ENCODE results near the gene FAM83G.

Gene FAM83G

DNA sequence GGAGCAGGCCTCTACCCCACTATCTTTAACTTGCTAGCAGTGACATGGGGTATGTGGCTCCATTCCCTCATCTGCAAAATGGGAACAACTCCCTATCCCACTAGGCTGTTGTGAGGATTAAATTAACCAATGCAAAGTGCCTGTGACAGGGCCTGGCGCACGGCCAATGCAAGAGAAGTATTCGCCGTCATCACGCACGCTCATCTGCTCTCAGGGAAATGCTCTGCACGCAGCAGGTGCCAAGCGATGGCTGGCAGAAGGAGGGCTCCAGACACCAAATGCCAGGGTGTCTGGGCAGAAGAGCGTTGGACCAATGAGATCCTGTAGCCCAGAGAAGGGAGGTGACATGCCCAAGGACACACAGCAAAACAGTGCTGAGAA, 17.3 kb downstream of the FAM83G start:
- DNase-seq (ENCODE audit: low read depth), result no peak

DNA sequence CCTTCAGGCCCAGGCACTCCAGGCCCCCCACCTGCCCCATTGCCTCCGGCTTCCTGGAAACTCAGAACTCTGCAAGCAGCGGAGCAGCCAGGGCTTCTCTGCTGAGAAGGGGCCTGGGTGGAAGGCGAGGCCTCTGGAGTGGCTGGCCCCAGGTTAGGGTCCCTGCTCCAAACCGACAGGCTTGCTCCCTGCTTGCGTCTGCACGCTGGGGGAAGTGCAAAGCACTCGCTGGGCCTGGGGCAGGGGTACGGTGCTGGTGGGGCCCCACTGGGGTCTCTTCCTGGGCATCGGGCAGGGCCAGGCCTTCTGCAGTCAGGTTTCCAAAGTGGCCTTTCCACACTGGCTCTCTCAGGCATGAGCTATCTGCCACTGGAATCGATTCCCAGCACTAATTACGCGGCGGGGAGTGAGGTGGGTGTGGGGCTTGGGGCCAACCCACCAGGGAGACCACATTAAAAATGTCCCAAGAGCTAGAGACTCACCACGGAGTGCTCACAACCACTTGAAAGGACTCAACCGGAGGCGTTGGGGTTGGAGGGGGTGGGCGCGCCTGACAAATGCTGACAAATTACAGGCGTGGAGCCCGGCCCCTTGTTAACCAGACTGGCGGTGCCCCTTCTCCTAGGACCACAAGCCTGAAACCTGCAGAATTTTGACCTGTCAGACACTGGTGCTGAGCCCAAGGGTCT, 17.9 kb downstream of the FAM83G start:
- DNase-seq (ENCODE audit: low read depth), result no peak

- no peak for DNase-seq (ENCODE audit: low read depth)
These were observed 19.1 kb downstream of the FAM83G start for GRCh38 chr17:18985475-18985874.

GRCh38 chr17:18984273-18985114, 20.1 kb downstream of the FAM83G start:
- DNase-seq (ENCODE audit: low read depth), result no peak

DNA sequence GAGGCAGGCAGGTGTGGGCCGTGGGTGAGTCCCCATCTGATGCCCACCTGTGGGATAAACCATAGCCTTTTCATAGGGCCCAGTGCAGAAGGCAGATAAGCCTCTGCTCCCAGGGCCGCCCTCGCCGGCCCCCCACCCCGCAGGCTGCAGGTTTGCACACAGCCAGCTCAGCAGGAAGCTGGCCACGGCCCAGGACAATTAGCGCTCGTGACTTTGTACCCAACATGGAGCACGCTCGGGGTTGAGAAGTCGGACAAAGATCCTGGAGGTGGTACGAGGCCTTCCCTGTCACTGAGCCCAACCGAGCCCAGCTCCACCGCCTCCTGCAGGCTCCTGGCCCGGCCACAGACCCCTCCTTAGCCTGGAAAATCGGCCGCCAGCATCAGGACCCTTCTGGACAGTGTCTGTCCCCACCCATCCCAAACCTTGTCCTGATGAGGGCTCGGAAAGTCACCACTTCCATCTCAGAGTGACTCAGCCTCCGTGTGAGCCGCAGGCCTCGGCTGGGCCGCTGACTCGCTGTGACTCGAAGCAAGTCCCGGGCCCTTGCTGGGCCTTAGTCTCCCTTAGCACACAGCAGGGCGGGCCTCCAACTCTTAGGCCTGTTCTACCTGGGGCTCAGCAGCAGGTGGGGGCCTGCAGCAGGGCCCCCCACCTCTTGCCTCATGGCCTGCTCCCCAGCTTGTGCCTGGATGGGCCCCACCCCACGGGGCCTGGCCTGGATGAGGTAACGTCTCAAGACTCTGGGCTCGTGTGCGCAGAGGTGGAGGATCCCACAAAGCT, 22.7 kb downstream of the FAM83G start:
- peak; percentile 84 for DNase-seq (ENCODE audit: low read depth)

DNA sequence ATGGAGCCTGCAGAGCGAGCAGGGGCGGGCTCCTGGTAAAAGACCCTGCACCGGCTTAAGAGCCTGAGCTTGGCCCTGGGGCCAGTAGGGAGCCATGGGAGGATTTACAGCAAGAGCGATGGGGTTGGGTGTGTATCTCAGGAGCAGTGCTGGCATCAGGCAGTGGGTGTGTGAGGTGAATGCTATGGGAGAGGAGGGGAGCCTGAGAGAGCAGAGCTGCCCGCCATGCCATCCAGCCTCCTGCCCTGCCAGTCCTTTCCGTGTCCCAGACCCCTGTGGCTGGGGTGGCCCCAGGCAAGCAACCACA, 23.3 kb downstream of the FAM83G start:
- DNase-seq (ENCODE audit: low read depth), result no peak

DNA sequence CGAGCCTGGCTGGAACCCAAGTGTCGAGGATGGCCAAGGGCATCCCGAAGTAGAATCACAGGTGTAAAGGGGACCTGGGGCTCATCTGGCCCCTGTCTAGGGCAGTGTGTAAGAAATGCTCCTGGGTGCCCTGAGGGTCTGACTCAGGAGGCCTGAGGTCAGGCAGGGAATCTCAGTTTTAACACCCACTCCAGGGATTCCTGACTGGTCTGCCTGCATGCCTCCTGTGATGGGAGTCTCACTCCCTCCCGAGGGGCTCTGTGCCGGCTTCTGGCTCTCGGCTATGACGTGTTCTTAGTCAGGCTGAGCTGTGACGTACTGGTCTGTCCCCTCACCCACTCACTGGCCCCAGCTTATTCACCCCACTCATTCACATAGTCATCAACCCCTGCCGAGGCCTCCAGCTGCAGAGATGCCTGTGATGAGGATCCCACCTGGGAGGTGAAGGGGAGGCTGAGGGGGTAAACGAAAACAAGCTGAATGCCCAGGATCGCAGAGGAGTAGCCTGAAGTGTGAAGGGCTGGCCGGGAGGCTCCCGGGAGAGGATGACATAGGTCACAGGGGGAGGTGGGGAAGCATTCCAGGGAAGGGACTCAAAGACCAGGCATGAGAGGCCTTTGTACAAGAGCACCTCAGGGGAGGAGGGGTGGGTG, 23.8 kb downstream of the FAM83G start:
- DNase-seq (ENCODE audit: low read depth), result peak; percentile 46

DNA sequence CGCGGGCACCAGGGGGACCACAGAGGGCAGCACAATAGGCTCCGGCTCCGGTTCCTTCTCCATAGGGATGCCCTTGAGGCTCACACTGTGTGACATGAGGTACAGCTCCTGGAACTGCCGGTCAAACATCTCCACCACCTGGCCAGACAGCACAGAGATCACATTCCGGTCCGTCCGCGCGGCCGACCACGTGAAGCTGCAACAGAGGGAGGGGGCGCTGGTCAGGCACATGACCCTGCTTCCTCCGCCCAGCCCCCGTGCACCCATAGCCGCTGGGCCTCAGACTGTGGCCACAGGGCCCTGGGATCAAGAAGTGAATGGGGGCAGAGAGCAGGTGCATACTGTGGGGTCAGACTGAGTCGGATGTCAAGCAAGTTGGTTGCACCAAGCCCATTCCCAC, 25.9 kb downstream of the FAM83G start:
- no peak for DNase-seq (ENCODE audit: low read depth)

GRCh38 chr17:18978050-18978449, 26.5 kb downstream of the FAM83G start:
- no peak for DNase-seq (ENCODE audit: low read depth)

DNA sequence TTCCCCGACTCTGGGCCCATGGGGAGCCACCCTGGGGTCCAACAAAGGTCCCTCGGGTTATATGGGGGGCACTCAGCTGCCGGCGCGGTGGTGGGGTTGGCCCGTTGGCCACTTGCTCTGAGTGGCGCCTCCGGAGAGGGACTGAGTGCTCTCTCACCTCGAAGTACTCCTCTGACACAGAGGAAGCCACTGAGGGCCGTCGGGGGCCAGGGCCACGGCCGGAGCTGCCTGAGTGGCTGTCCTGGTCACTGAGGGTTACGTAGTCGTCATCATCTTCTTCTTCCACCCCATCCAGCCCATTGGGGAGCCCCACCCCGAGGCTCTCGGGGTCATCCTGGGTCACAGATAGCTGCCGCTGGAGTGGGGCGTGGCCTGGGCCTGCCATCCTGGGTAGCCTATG, 26.9 kb downstream of the FAM83G start:
- DNase-seq (ENCODE audit: low read depth), result no peak

DNA sequence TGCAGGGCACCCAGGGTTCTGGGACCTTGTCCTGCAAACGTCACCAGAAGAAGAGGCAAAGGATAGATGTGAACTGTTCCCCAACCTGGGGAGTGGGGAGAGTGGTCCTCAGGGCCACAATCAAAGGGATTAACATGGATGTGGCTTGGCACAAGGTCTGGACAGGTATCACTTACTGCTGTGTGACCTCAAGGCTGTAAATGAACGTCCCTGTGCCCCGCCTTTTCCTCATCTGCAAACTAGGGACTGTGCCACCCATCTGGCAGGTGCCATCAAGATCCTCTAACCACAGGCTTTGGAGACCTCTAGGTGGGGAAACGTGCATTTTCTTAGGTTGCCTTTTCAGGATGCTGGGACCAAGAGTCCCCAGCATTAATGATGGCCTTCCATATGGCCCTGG, 27.5 kb downstream of the FAM83G start:
- no peak for DNase-seq (ENCODE audit: low read depth)

DNA sequence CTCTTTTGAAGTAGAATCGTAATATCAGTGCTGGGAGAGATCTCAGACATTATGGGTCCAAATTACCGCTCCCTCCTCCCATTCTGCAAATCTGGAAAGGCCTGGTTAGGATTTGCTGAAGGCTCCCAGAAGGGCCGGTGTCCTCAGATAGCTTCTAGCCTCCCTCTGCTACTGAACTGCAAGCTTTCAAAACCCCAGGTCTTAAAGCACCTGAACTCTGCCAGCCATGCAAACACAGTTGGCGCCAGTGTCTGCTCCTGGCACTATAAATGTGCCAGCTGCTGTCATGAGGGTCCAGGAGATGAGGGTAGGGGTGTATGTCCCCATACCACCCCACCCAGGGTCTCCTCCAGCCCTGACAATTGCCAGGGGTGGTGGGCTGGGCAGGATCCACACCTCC, 28.4 kb downstream of the FAM83G start:
- no peak for DNase-seq (ENCODE audit: low read depth)

GRCh38 chr17:18975597-18975996, 29.0 kb downstream of the FAM83G start:
- DNase-seq (ENCODE audit: low read depth), result no peak

DNA sequence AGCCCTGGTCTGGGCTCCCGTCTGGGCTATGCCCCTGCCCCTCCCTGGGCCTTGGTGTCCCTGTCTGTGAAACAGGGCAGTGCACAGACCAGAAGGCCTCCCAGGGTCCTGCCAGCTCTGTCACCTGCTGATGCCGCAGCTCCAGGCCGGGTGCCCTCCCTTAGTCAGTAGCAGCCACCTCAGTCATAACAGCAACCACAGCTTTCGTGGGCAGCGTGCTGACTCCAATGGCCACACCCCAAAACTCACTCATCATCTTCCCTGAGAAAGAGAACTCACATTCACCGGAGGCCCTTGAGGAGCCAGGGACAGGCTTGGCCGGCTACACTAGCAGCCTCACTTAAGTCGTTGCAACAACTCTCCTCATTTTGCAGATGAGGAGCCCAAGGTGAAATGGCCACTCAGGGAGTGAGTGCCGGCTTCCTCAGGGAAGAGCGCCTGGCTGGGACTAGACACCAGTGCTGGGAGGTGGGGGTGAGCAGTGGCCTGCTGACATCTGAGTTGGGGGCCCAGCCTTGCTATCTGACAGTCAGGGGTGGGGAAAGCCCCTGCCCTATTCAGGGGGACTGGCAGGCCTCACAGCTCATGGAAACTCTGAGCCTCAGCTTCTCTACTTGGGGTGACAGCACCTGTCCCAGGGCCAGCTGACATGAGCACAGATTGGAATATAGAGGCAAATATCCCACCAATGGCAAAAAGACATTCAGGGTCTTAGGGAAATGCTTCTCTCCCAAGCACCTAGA, 30.0 kb downstream of the FAM83G start:
- DNase-seq (ENCODE audit: low read depth), result no peak

GRCh38 chr17:18971801-18972200, 32.8 kb downstream of the FAM83G start:
- DNase-seq (ENCODE audit: low read depth), result no peak

DNA sequence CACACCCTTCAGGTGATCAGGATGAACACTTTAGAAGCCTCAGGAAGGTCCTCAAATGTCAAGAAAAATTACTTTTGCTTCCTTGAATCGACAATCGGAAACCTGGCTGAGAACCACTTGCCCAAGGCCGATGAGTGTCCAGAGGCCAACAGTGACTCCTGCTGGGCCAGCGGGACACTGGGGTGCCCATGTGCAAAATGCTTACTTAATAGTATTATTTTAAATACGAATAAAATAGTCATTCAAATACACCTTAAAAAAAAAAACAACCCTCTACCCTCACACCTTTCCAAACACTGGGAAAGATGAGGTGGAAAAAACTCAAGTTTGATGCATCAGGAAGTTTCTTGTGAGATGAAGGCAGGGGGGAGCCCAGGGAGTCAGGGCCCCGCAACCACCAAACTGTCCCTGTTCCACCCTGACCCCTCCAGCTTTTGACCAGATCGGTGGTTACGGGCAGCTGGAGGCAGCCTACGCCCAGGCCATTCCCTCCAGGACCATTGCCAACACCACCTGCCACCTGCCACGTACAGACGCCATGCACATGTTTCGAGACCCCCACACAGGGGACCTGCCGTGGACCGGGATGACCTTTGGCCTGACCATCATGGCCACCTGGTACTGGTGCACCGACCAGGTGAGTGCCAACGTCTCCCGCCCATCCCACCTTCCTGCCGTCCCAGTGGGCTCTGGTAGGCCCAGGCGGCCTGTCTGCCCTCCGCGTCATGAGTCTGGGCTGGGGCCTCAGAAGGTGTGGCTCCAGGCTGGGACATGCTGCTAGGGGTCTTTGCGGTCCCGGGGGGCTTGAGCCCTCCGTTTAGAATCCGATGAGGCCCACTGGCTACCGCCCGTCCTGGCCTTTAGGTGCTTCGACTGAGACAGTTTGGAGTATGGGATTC, 33.7 kb downstream of the FAM83G start:
- no peak for DNase-seq (ENCODE audit: low read depth)

DNA sequence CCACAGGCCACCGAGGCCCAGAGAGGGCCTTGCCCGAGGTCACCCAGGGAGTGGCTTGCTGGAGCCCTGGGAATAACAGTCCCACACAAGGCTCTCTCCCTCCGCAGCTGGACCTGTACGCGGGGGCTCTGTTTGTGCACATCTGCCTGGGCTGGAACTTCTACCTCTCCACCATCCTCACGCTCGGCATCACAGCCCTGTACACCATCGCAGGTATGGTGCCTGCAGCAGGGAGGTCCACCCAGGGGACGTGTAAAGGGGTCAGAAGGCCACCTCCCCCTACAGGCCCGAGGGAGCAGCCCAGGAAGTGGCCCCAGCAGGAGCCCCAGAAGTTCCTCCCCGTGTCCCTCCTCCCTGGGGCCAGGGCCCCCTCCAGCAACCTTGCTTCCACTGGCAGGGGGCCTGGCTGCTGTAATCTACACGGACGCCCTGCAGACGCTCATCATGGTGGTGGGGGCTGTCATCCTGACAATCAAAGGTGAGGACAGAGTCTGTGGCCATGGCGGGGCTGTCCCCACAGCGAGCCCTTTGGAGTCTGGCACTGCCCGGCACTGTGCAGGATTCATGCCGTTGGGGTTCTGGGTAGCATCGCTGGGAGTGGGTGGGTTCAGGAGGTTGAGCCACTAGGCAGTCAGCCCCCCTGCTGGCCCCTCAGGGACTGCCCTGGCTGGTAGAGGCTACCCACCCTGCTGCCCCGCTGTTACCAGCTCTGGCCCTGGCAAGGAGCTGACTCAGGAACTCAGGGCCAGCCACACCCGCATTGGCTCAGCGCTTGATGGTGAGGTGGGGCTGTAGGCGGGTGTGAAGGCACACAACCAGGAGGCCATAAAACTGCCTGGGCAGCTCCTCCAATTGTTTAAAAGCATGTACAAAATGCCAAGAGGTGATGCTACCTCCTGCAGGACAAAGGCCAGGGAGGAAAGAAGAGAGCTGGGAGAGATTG, 35.3 kb downstream of the FAM83G start:
- no peak for DNase-seq (ENCODE audit: low read depth)

DNA sequence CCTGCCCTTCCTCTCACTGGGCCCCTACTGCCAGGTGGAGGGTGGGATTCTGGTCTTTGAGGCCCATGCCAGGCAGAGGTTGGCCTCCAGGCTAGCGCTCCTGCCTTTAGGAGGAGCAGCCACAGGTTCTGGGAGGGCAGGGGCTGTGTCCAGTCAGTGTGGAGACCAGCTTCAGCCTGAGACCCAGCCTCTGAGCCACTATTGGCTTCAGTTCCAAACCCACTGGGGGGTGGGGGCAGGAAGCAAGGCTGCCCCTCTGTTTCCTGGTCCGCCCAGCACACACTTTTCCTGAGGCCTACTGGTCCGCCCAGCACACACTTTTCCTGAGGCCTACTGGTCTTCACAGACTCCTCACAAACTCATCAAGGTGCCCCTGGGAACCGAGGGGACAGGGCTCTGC, 36.2 kb downstream of the FAM83G start:
- DNase-seq (ENCODE audit: low read depth), result no peak

GRCh38 chr17:18967916-18968315, 36.6 kb downstream of the FAM83G start:
- DNase-seq (ENCODE audit: low read depth), result no peak

All from EH (cell line).